ENCODE data around the gene ARHGAP20. TPM values are rescaled to one million over a fixed set of nuclear protein-coding genes. Genes with fewer than 3 reads are reported as not detected.

The ARHGAP20 gene
- total RNA-seq, 1 experiment from 2014 or later, result 0.04 TPM

DNA sequence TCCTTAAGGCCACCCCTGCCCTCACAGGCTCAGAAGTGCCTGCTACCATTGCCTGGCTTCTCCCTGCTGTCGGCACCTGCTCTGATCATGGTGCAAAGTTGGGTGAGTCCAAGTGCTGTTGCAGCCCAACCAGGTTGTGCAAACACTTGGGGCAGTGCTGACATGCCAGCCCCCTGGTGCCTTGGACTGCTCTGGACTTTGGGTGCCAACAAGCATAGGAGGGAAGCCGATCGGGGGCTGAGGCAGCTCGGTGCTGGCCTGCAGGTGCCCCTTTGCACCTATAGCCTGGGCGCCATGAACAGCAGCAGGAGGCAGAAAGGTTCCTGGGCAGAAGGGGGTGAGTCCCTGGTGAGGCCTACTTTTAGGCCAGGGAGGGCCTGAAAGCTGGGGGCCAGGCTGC, 113.0 kb downstream of the ARHGAP20 start:
- Histone ChIP-seq H2AFZ (ENCODE audit: low read length) (no peak overlapping the region), H3K9me3 (ENCODE audit: control insufficient read depth, low read depth, low read length) (no peaks in the 10 kb centered on the region), H3K4me2 (ENCODE audit: insufficient read depth, insufficient read length, low read length) (no peak overlapping the region), H4K91ac (ENCODE audit: insufficient read length, low read depth, low read length) (no peak overlapping the region), H3K27me3 (ENCODE audit: insufficient read depth, low read length) (no peaks in the 10 kb centered on the region), H3K23ac (ENCODE audit: insufficient read length, low read depth, low read length) (no peak overlapping the region), H4K8ac (replicated peaks; ENCODE audit: insufficient read length, low read depth, low read length) (no peak overlapping the region), H3K4ac (ENCODE audit: low read depth, low read length) (no peak overlapping the region), H3K27ac (ENCODE audit: insufficient read length, low read depth, low read length) (no peak overlapping the region), H2BK12ac (ENCODE audit: insufficient read length, low read depth, low read length) (no peak overlapping the region), H3K56ac (ENCODE audit: insufficient read length, low read depth, low read length) (no peak overlapping the region), H3K23me2 (ENCODE audit: insufficient read length, low read depth, low read length, poor library complexity, severe bottlenecking) (no peaks in the 10 kb centered on the region), H3K4me1 (ENCODE audit: insufficient read depth, low read length) (no peaks in the 10 kb centered on the region), H3K79me1 (ENCODE audit: insufficient read depth, low read depth, low read length, poor library complexity, severe bottlenecking) (no peaks in the 10 kb centered on the region), H2BK20ac (ENCODE audit: low read depth, low read length, poor library complexity, severe bottlenecking) (no peak overlapping the region), H3K9ac (ENCODE audit: extremely low read depth, insufficient read length, low read length) (no peak overlapping the region), H3T11ph (ENCODE audit: low read length) (no peak overlapping the region), H2BK5ac (ENCODE audit: insufficient read length, low read length) (no peak overlapping the region), H3K79me2 (ENCODE audit: insufficient read depth, low read length) (no peaks in the 10 kb centered on the region), H2BK120ac (ENCODE audit: low read depth, low read length, poor library complexity, severe bottlenecking) (no peak overlapping the region), H3K14ac (ENCODE audit: insufficient read depth, low read length) (no peak overlapping the region), H2BK15ac (ENCODE audit: low read depth, low read length) (no peak overlapping the region), H4K5ac (ENCODE audit: insufficient read length, low read depth, low read length) (no peak overlapping the region), H2AK5ac (ENCODE audit: insufficient read length, low read length) (no peak overlapping the region), H4K20me1 (ENCODE audit: control insufficient read depth, insufficient read depth, insufficient read length) (no peaks in the 10 kb centered on the region), H3K18ac (ENCODE audit: insufficient read length, low read depth, low read length) (no peak overlapping the region)
- H3K27me3 Mint-ChIP-seq (ENCODE audit: low read depth), result no peaks in the 10 kb centered on the region; the same call in 1 of the 2 replicates
- no peaks in the 10 kb centered on the region for H3K4me1 Mint-ChIP-seq
- peaks cover 0 to 4% of the 10 kb centered on the region in 2 experiments; a peak in 2 of 5 replicates for H3K9me3 Mint-ChIP-seq
- no peaks in the 10 kb centered on the region; a peak in 1 of 7 replicates for H3K36me3 Mint-ChIP-seq (ENCODE audit: insufficient read depth in 1 of 3, low read depth in 3 of 3)
- no peak overlapping the region for H3K4me3 Mint-ChIP-seq
- no peak overlapping the region for H3K27ac Mint-ChIP-seq
- WGBS (ENCODE audit: extremely low coverage, insufficient read length, low lambda C conversion rate), result no CpG with 5 or more reads among the region's 5 CpGs
- DNase-seq, result no peak
- TF ChIP-seq, protein P1, sequence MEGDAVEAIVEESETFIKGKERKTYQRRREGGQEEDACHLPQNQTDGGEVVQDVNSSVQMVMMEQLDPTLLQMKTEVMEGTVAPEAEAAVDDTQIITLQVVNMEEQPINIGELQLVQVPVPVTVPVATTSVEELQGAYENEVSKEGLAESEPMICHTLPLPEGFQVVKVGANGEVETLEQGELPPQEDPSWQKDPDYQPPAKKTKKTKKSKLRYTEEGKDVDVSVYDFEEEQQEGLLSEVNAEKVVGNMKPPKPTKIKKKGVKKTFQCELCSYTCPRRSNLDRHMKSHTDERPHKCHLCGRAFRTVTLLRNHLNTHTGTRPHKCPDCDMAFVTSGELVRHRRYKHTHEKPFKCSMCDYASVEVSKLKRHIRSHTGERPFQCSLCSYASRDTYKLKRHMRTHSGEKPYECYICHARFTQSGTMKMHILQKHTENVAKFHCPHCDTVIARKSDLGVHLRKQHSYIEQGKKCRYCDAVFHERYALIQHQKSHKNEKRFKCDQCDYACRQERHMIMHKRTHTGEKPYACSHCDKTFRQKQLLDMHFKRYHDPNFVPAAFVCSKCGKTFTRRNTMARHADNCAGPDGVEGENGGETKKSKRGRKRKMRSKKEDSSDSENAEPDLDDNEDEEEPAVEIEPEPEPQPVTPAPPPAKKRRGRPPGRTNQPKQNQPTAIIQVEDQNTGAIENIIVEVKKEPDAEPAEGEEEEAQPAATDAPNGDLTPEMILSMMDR (conservative IDR thresholded peaks at IDR 0.05), result no peak

Measured in H9 (cell line).